ENCODE measurements around the gene G6PD. TPM values are rescaled to one million over a fixed set of nuclear protein-coding genes. Genes with fewer than 3 reads are reported as not detected.

Gene G6PD
- total and polyA plus RNA-seq, 8 donors, result 6.7 to 17.9 (median 12.4) TPM

DNA sequence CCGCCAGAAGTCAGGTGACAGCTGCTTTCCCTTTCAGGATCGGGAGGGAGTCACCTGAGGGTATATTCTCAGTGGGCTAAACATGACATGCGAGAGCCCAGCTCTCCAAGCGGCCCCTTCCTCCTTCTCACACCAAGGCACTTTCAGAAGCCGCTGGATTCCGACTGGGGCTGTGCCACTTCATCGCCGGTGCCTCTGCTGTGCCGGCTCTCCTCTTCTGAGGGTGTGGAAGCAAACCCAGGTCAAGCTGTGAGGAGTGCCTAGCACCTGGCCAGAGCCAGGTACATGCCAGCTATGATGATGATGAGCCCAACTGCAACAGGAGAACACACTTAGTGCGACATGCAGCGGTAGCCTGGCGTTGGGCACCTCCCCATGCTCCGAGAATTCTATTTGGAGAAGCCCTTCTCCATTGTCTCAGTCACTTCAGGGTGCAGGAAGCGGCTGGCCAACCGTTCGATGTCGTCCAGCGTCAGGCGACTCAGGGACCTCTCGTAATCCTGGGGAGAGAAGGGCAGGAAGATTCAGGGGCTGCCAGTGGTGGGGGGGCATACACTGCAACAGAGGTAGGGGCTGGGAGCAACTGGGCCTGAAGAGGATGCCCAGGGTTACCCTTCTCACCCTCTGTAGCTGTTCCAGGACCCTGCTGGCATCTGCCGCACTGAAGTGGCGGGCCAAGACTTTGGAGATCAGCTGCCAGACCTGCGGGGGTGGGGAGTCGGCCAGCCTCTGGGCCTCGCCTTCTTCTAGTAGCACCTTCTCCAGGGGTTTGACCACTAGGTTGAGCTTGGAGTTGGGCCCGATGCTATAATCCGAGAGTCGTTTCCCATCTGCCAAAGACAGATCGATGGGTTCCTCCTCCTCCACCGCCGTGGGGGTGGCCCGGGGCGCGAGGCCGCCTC lies 61.2 kb downstream of the G6PD start:
- WGBS, 2 donors, result 41 to 60% methylated on average over 35 of the region's 35 CpGs
- Histone ChIP-seq H3K36me3 (no peaks in the 10 kb centered on the region), H3K9me3 (no peaks in the 10 kb centered on the region), H3K4me1 (peaks cover 0 to 5% (median 0%) of the 10 kb centered on the region in 3 donors), H3K27me3 (no peaks in the 10 kb centered on the region), H3K27ac (peak overlapping the region in 3 of 4 donors; percentile 61 to 75 (median 73)), H3K4me3 (peak overlapping the region; percentile 35 to 61 (median 46))
- intact Hi-C loops (cut with DNase I), result no loop called here
- no peak for ATAC-seq
- peak in 2 of 6 donors; percentile 54 to 73 for DNase-seq
- TF ChIP-seq, protein P1, sequence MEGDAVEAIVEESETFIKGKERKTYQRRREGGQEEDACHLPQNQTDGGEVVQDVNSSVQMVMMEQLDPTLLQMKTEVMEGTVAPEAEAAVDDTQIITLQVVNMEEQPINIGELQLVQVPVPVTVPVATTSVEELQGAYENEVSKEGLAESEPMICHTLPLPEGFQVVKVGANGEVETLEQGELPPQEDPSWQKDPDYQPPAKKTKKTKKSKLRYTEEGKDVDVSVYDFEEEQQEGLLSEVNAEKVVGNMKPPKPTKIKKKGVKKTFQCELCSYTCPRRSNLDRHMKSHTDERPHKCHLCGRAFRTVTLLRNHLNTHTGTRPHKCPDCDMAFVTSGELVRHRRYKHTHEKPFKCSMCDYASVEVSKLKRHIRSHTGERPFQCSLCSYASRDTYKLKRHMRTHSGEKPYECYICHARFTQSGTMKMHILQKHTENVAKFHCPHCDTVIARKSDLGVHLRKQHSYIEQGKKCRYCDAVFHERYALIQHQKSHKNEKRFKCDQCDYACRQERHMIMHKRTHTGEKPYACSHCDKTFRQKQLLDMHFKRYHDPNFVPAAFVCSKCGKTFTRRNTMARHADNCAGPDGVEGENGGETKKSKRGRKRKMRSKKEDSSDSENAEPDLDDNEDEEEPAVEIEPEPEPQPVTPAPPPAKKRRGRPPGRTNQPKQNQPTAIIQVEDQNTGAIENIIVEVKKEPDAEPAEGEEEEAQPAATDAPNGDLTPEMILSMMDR (IDR thresholded peaks at IDR 0.05), result no peak
- FAIRE-seq, result no peak

DNA sequence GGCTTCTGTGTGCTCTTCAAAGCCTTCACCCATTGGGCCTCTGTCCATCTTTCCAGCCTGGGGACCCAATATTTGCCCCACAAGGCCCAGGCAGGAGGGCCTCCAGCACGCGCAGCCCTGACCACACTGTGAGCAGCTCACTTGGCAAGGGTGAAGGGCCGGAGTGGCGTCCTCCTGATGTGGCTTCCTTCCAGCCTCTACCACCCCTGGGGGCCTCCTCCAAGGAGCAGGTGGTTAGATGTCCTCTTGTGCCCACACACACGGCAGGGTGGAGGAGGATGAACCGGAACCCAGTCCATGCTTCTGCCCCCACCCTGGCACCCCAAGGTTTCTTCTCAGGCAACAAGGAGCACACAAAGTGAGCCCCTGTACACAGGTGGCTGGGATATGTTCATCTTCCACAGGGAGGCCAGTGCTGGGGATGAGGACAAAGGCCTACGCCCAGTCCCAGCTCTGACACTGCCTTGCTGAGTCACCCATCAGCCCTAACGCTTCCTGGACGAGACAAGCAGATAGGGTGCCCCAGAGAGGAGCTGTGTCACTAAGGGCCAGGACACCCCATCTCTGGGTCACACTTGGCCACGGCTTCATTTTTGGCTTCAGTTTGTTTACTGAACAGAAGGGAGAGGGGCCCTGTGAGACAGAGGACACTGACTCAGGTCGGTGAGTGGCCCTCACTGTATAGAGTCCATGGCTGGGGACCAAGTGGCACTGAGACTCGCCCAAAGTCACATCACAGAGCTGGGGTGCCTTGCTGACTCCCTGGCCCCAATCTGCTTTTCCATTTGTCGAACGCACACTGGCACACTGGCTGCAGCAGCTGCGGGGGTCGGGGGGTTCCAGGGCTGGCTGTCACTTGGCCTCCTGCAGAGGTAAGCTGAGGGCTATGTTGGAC lies 62.1 kb downstream of the G6PD start:
- no peak for FAIRE-seq

DNA sequence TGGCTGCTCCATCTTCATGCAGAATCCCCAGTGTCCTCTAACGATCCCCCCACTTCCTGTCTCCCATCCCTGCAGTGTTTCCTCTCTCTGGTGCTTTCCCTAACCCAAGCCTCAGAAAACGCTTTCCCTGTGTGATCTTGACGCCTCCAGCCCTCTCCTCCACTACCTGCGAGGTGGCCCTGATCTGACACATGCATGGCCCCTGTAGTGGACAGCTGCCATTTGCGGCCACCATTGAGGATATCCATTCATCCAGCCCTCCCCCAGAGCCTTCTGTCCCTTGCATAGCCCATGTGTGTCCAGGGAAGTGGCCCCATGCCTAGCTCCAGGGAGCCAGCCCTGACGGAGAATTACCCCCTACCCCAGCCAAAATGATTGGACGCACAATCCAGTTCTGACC lies 63.3 kb downstream of the G6PD start:
- FAIRE-seq, result no peak
- no peak overlapping the region for H3K27ac ChIP-seq
- no peak for DNase-seq
- no peaks in the 10 kb centered on the region for H3K27me3 ChIP-seq
- no peak overlapping the region for H3K4me3 ChIP-seq
- TF ChIP-seq, protein P1 (IDR thresholded peaks at IDR 0.05), result no peak
- no peaks in the 10 kb centered on the region for H3K9me3 ChIP-seq
- no peak for ATAC-seq
- no peaks in the 10 kb centered on the region for H3K36me3 ChIP-seq
- intact Hi-C loops (cut with DNase I), result no loop called here
- peaks cover 0 to 3% (median 0%) of the 10 kb centered on the region in 3 donors for H3K4me1 ChIP-seq
- 75 to 76% methylated on average over 7 of the region's 7 CpGs for WGBS, 2 donors

More for the DNA sequence above, 62.1 kb downstream of the G6PD start:
- Histone ChIP-seq H3K27me3 (no peaks in the 10 kb centered on the region), H3K27ac (no peak overlapping the region), H3K4me1 (peaks cover 0 to 5% (median 0%) of the 10 kb centered on the region in 3 donors), H3K9me3 (no peaks in the 10 kb centered on the region), H3K36me3 (no peaks in the 10 kb centered on the region), H3K4me3 (no peak overlapping the region)
- ATAC-seq (no peak), DNase-seq (peak in 1 of 6 donors; percentile 64)
- 79 to 80% methylated on average over 16 of the region's 16 CpGs for WGBS, 2 donors
- intact Hi-C loops (cut with DNase I), result no loop called here
- TF ChIP-seq, protein P1 (IDR thresholded peaks at IDR 0.05), result no peak

DNA sequence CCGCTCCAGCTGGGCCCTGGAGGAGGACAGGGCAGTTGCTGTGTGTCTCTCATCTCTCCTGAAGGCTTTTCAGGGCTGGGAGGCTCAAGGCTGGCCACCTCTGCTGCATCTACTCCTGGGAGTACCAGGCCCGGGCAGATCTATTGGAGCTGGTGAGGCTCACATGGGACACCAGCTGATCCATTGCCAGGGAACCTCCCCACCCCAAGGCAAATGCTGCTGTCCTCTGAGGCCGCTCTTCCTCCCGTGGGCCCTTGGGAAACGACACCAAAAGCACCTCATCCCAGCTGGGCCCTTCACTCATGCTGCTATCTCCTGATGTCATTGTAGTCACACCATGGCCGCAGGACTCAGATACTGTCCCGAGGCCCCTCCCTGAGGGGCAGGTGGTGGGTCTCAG lies 63.9 kb downstream of the G6PD start:
- ATAC-seq, result no peak
- WGBS, 2 donors, result 65 to 74% methylated on average over 7 of the region's 7 CpGs
- TF ChIP-seq, protein P1 (IDR thresholded peaks at IDR 0.05), result no peak
- Histone ChIP-seq H3K4me3 (no peak overlapping the region), H3K4me1 (no peaks in the 10 kb centered on the region), H3K36me3 (no peaks in the 10 kb centered on the region), H3K9me3 (no peaks in the 10 kb centered on the region), H3K27ac (no peak overlapping the region), H3K27me3 (no peaks in the 10 kb centered on the region)
- FAIRE-seq, result no peak
- intact Hi-C loops (cut with DNase I), result no loop called here
- DNase-seq, result no peak

Data from pancreas (tissue), 10 donors.